Stimulated activated CD8-positive, alpha-beta memory T cell treated with anti-CD3 and anti-CD28 coated beads, Interleukin-4, amount 100 ng/mL, for 1 hour (primary cell): ENCODE results near the gene NDFIP2.
"Not testable (repeated sequence)": the region's sequence is repeated elsewhere in the genome, so short reads cannot be mapped to it uniquely, and the experiment has no call there.

Source experiments
- DNase-seq, 2 donors: peaks; one replicate each; pipeline ENCODE4 v3.0.0-alpha.2; 2020; ENCODE audit warnings: low read depth in 2 of 2, low spot score in 1 of 2

The NDFIP2 gene

DNA sequence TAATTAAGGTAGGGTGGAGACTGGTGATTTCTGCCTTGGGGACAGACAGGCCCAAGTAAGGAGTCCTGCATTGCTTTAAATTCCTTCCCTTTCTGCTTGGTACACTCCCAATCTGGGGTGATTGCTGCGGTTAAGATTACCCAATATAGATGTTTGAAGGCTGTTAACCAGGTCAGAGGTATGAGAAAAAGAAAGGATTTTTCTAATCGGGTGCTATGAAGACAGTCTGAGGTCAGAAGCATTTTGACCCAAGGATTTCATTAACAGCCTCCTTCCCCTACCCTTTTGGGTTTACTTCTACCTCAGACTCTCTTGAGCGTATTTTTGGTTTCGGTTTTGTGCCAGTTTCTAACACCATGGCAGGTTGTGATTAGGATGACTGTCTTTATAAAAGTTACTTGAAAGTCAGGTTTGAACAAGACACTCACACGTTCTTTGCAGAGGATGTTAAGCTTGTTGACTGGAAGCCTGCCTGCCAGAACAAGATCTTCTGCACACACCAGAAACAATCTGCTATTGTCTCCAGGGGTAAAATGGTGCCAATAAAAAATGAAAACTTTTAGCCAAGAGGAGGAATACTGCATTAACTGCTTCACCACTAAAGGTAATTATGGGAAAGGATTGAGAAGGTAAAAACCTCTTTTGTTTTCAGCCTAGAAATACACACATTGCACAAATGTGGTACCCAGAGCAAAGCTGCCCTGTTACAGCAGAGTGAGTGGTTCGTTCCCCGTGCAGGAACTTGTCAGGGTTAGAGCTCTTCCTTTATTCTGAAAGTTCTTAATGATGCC, 108.8 kb downstream of the NDFIP2 start:
- no peak for DNase-seq

DNA sequence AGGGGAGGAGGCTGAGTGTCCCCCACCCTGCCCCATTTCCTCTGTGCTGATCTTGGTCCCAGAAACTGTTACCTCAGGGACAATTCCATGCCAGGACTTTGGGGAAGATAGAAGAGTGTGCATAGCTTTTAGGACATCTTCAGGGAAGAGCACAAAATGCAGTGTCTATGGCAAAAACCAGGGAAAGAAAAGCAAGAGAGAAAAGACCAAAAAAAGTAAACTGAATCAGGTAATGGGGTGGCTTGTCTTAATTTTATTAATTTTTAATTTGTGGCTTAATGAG, 109.4 kb downstream of the NDFIP2 start:
- no peak for DNase-seq

DNA sequence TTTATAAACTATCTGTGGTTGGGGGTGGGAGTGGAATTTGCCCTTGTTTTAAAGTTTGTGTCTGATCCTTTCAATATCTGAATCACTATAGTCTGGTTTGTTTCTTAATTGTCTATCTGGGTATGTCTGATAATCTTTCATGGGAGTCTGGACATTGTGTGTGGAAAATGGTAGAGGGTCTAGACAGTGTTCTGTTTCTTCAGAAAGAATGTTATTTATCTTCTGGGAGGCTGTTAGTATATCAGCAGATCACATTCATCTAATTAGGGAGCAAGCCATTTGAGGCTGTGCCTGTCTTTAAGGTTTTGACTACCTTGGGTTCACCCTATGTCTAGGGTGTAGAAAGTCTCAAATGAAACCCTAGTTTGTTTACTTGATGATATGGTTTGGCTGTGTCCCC, 110.5 kb downstream of the NDFIP2 start:
- no peak for DNase-seq

DNA sequence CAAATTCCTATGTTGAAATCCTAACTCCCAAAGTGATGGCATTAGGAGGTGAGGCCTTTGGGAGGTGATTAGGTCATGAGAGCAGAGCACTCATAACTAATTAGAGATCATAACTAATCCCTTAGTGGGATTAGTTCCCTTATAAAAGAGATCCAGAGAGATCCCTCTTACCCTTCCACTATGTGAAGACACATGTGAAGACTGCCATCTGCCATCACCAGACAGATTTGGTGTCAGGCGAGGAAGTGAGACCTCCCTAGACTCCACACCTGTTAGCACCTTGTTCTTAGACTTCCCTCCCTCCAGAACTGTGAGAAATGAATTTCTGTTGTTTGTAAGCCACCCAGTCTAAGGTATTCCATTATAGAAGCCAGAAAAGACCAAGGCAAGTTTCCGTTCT, 112.2 kb downstream of the NDFIP2 start:
- DNase-seq = no peak

DNA sequence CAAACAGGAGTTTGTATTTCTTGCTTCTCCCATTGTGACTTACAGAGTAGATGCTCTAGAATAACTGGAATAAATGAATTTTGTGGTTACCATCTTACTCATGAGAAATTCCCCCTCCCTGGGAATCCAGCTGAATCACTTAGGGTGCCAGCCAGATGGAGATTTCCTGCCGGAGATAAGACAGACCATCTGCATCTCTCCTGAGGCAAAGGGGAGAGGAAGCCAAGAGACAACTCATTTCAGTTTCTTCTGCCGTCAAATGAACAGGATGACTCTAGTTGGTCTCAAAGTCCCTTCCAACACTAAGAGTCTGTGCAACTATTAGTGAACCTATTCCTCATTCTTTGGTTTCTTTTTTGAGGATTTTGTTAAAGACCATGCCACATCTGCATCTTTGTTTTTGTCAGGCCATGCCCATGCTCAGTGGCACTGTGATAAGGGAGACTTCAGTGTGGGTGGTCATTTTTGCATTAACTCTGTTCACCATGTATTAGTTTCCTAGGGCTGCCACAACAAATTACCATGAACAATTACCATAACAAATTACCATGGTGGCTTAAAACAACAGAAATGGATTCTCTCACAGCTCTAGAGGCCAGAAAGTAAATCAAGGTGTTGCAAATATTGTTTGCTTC, 112.8 kb downstream of the NDFIP2 start:
- DNase-seq = no peak

DNA sequence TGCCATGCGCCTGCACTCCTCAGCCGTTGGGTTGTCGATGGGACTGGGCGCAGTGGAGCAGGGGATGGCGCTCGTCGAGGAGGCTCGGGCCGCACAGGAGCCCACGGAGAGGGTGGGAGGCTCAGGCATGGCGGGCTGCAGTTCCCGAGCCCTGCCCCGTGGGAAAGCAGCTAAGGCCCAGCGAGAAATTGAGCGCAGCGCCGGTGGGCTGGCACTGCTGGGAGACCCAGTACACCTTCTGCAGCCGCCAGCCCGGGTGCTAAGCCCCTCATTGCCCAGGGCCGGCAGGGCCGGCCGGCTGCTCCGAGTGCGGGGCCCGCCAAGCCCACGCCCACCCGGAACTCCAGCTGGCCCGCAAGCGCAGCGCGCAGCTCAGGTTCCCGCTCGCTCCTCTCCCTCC, 119.2 kb downstream of the NDFIP2 start:
- DNase-seq = not testable (repeated sequence)

DNA sequence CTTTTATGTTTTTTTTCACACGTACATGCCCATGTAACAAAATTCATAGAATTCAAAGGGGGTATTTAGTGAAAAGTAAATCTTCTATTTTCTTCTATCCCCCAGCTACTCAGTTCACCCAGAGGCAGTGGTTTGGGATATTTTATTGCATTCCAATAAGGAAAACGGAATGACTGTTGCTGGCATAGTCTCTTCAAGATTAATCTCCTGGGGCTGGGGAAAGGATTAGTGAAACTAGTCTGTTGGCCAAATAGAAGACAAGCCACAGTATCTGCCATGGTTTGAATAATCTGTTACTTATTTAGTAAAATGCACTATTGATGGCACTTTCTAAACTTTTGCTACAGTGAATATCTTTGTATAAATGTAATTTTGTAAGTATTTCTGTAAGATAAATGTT, 122.0 kb downstream of the NDFIP2 start:
- DNase-seq = no peak

DNA sequence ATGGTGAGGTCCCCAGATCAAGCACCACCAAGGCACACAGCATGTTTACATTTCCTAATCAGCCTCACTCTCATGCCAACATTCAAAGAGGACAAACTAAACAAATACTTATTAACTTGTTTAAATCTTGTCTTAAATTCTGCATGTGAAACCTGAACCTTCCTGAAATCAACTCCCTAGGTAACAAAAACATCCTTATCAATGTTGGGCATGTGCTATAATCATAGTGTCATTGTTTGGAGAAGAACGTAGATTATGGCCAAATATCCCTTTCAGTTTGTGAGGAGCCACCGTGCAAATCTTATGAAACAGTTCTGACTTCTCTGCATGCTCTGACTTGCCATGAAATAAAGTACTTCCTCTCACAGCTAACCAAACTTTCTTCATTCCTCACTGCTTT, 123.8 kb downstream of the NDFIP2 start:
- DNase-seq = no peak
